Glutamatergic neuron (in vitro differentiated cells): ENCODE results near the gene SLA2. TPM values are rescaled to one million over a fixed set of nuclear protein-coding genes. Genes with fewer than 3 reads are reported as not detected.
"Not testable (repeated sequence)": the region's sequence is repeated elsewhere in the genome, so short reads cannot be mapped to it uniquely, and the experiment has no call there.

ENCODE experiments used
- DNase-seq: peaks from one replicate; pipeline ENCODE4 v3.0.0; 2022
- H3K27ac Mint-ChIP-seq: one replicate; pipeline ENCODE4 v1.8.0; 2020; ENCODE audit warnings: mild to moderate bottlenecking, mixed read lengths, inconsistent platforms; ENCODE audit not compliant: unreplicated experiment
- H3K27me3 Mint-ChIP-seq: one replicate; pipeline ENCODE4 v1.8.0; 2020; ENCODE audit warnings: mild to moderate bottlenecking, moderate library complexity, mixed read lengths, inconsistent platforms; ENCODE audit not compliant: unreplicated experiment
- H3K36me3 Mint-ChIP-seq: one replicate; pipeline ENCODE4 v1.8.0; 2020; ENCODE audit warnings: mild to moderate bottlenecking, mixed read lengths, inconsistent platforms; ENCODE audit not compliant: unreplicated experiment
- H3K4me1 Mint-ChIP-seq: one replicate; pipeline ENCODE4 v1.8.0; 2020; ENCODE audit warnings: mild to moderate bottlenecking, low read depth, mixed read lengths, inconsistent platforms; ENCODE audit not compliant: unreplicated experiment
- H3K4me3 Mint-ChIP-seq: one replicate; pipeline ENCODE4 v1.8.0; 2020; ENCODE audit warnings: mild to moderate bottlenecking, mixed read lengths, inconsistent platforms; ENCODE audit not compliant: unreplicated experiment
- H3K9me3 Mint-ChIP-seq: one replicate; pipeline ENCODE4 v1.8.0; 2020; ENCODE audit warnings: mild to moderate bottlenecking, moderate library complexity, mixed read lengths, inconsistent platforms; ENCODE audit not compliant: unreplicated experiment
- CTCF ChIP-seq: fragments of 200-600 bp; sonication (generic); IDR thresholded peaks from one replicate; pipeline ENCODE4 v1.5.0; 2021; ENCODE audit not compliant: partially characterized antibody, unreplicated experiment
- total RNA-seq: library from RNA; stranded (reverse); fragmentation: NEBNext Ultra II Directional; extraction: Animal tissue kit (Norgen Biotek cat#: 25700); gene quantifications from one replicate; pipeline ENCODE4 v1.2.1, GENCODE V29; 2021; ENCODE audit not compliant: unreplicated experiment

The SLA2 gene
- total RNA-seq, 1 donor from 2014 or later: not detected

GRCh38 chr20:36641506-36641843 lies 4.5 kb downstream of the SLA2 start:
- H3K4me1 Mint-ChIP-seq: no peaks in the 10 kb centered on the region
- TF ChIP-seq CTCF: no peak
- H3K9me3 Mint-ChIP-seq: peaks cover 2% of the 10 kb centered on the region
- H3K36me3 Mint-ChIP-seq: no peaks in the 10 kb centered on the region
- DNase-seq: no peak
- H3K27me3 Mint-ChIP-seq: no peaks in the 10 kb centered on the region
- no peak overlapping the region for H3K27ac Mint-ChIP-seq
- H3K4me3 Mint-ChIP-seq: no peak overlapping the region

GRCh38 chr20:36638876-36639400 lies 7.1 kb downstream of the SLA2 start:
- not testable (repeated sequence) for DNase-seq, H3K27me3 Mint-ChIP-seq, H3K9me3 Mint-ChIP-seq, H3K27ac Mint-ChIP-seq, H3K4me1 Mint-ChIP-seq, H3K4me3 Mint-ChIP-seq, H3K36me3 Mint-ChIP-seq

GRCh38 chr20:36634342-36634741 lies 11.7 kb downstream of the SLA2 start:
- no peak for DNase-seq
- Mint-ChIP-seq H3K4me1 (no peaks in the 10 kb centered on the region), H3K27me3 (no peaks in the 10 kb centered on the region), H3K36me3 (no peaks in the 10 kb centered on the region), H3K27ac (no peak overlapping the region), H3K9me3 (no peaks in the 10 kb centered on the region), H3K4me3 (no peak overlapping the region)
- TF ChIP-seq CTCF: no peak

DNA sequence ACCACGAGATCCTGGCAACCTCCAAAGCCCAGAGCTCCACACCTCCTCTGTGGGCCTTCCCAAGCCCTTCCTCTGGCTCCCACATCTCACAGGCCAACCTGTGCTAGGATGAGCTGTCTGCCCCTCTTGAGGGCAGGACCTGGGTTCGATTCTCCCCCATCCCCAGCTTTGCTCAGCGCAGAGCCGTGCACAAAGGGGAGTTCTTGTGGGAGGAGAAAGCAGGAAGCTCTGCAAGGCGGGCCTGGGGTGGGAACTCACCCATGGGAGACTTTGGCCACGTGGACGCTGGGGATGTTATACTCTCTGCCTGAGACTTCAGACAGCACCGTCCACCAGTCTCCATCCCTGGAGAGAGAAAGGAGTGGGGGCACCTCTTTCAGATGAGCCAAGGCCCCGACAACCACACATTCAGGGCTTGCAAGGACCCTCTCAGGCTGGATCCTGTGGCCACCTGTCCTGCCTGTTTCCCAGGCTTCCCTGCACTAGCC lies 12.7 kb downstream of the SLA2 start:
- TF ChIP-seq CTCF: no peak
- Mint-ChIP-seq H3K36me3 (no peaks in the 10 kb centered on the region), H3K27ac (no peak overlapping the region), H3K4me3 (no peak overlapping the region), H3K9me3 (no peaks in the 10 kb centered on the region), H3K4me1 (no peaks in the 10 kb centered on the region), H3K27me3 (peaks cover 2% of the 10 kb centered on the region)
- DNase-seq: no peak

DNA sequence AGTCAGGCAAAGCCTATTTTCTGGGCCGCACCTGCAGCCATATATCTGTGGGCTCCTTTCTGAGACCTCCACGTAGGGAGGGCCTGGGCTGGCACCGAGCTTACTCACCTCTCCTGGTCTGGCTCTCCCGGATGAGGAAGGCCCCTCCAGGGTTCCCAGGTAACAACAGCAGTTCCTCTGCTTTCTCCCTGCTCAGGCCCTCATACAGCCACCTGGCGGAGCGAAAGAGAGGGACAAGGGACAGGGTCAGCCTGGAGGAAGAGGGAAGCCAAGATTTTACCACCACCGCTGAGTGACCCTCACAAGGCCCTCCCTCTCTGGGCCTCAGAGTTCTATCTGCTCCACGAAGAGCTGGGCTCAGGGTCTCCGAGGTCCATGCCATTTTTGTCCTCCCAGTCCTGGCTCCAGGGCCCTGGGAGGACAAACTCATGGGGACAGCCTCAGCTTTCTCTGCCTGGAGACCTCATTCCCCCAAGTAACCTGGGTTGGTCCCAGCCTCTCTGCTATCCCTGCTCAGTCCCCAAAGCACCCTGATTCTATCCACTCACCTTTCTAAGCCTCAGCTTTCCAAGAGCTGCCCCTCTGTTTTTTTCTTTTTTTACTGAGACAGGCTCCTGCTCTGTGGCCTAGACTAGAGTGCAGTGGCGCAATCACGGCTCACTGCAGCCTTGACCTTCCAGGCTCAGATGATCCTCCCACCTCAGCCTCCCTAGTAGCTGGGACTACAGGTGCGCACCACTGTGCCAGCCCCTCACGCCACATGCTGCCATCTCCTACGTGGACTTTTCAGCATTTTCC lies 13.3 kb downstream of the SLA2 start:
- H3K4me1 Mint-ChIP-seq: no peaks in the 10 kb centered on the region
- TF ChIP-seq CTCF: no peak
- no peaks in the 10 kb centered on the region for H3K9me3 Mint-ChIP-seq
- peaks cover 2% of the 10 kb centered on the region for H3K27me3 Mint-ChIP-seq
- H3K4me3 Mint-ChIP-seq: no peak overlapping the region
- no peak overlapping the region for H3K27ac Mint-ChIP-seq
- H3K36me3 Mint-ChIP-seq: no peaks in the 10 kb centered on the region
- no peak for DNase-seq
